Measurements from ENCODE around the gene XRCC1.

DNA sequence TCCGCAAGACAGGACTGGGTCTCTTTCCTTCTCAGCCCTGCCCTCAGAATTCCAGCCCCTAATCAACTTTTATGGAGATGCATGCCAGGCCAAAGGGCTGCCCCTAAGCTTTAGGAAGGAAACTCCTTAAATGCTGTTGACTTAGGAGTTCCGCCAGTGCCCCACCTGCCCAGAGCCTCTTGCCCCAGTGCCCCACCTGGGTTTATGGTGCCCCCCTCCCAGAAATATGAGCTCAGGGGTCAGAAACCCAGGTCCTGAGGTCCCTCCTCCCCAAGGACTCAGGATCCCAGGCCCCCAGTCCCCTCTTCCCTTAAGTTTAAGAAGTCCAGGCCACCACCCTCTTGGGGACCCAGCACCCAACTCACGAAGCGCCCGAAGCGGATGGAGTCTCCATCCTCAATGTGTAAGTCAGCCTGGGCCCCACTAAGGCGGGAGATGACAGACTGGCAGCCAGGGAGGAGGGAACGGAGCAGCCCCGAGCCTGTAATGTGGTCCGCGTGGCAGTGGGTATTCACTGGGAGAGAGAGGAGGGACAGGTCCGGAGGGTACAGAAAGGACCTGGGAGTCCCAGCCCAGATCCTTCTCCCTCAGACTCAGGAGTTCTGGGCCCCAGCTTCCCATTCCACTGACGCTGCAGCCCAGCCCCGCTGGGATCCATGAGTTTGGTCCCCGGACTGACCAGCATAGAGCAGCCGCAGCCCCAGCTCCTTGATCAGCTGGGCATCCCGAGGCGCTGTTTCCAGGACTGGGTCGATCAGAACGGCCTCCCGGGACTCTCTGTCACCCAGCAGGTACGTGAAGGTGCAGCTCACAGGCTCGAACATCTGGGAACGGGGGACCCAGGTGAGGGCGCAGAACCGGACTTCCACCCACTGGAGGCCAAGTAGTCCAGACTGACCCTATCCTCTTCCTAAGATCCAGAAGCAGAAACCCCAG lies 49.2 kb downstream of the XRCC1 start:
- no peak for TF ChIP-seq CTCF (IDR thresholded peaks at IDR 0.05; ENCODE audit: insufficient read depth, low read depth, low read length)
- no peak for TF ChIP-seq EZH2 (IDR thresholded peaks at IDR 0.05; ENCODE audit: insufficient read depth, low read length)
